ENCODE data around the gene RPL32. TPM values are rescaled to one million over a fixed set of nuclear protein-coding genes. Genes with fewer than 3 reads are reported as not detected.
"Not testable (repeated sequence)": the region's sequence is repeated elsewhere in the genome, so short reads cannot be mapped to it uniquely, and the experiment has no call there.

The RPL32 gene
- total RNA-seq, 1 donor, result 2,127 TPM

GRCh38 chr3:12875857-12876836, 34.8 kb upstream of the RPL32 start:
- H3K27me3 ChIP-seq (ENCODE audit: insufficient read depth, low read length), result no peaks in the 10 kb centered on the region
- no peak overlapping the region for H3K4me3 ChIP-seq (ENCODE audit: low read length)
- peaks cover 6% of the 10 kb centered on the region for H3K4me1 ChIP-seq (ENCODE audit: insufficient read depth, low read length)

GRCh38 chr3:12871404-12871983, 30.1 kb upstream of the RPL32 start:
- no peaks in the 10 kb centered on the region for H3K9me3 ChIP-seq (ENCODE audit: low read depth, low read length)
- H3K4me3 ChIP-seq (ENCODE audit: low read length), result no peak overlapping the region
- peaks cover 9% of the 10 kb centered on the region for H3K27me3 ChIP-seq (ENCODE audit: insufficient read depth, low read length)
- peaks cover 24% of the 10 kb centered on the region for H3K4me1 ChIP-seq (ENCODE audit: insufficient read depth, low read length)

More at GRCh38 chr3:12875857-12876836, 34.8 kb upstream of the RPL32 start:
- no peaks in the 10 kb centered on the region for H3K9me3 ChIP-seq (ENCODE audit: low read depth, low read length)

GRCh38 chr3:12870942-12871341, 29.6 kb upstream of the RPL32 start:
- Histone ChIP-seq H3K4me1 (ENCODE audit: insufficient read depth, low read length) (peaks cover 22% of the 10 kb centered on the region), H3K4me3 (ENCODE audit: low read length) (no peak overlapping the region), H3K27me3 (ENCODE audit: insufficient read depth, low read length) (peaks cover 9% of the 10 kb centered on the region), H3K9me3 (ENCODE audit: low read depth, low read length) (no peaks in the 10 kb centered on the region)

GRCh38 chr3:12869035-12869621, 27.8 kb upstream of the RPL32 start:
- H3K4me1 ChIP-seq (ENCODE audit: insufficient read depth, low read length), result peaks cover 19% of the 10 kb centered on the region
- H3K27me3 ChIP-seq (ENCODE audit: insufficient read depth, low read length), result peaks cover 9% of the 10 kb centered on the region
- H3K9me3 ChIP-seq (ENCODE audit: low read depth, low read length), result no peaks in the 10 kb centered on the region
- H3K4me3 ChIP-seq (ENCODE audit: low read length), result no peak overlapping the region

- Histone ChIP-seq H3K9me3 (ENCODE audit: low read depth, low read length) (no peaks in the 10 kb centered on the region), H3K27me3 (ENCODE audit: insufficient read depth, low read length) (peaks cover 9% of the 10 kb centered on the region), H3K4me3 (ENCODE audit: low read length) (peak overlapping the region; percentile 13), H3K4me1 (ENCODE audit: insufficient read depth, low read length) (peaks cover 19% of the 10 kb centered on the region)
These were observed 27.0 kb upstream of the RPL32 start for GRCh38 chr3:12868039-12869034.

- Histone ChIP-seq H3K4me3 (ENCODE audit: low read length) (no peak overlapping the region), H3K27me3 (ENCODE audit: insufficient read depth, low read length) (peaks cover 9% of the 10 kb centered on the region), H3K4me1 (ENCODE audit: insufficient read depth, low read length) (peaks cover 19% of the 10 kb centered on the region), H3K9me3 (ENCODE audit: low read depth, low read length) (no peaks in the 10 kb centered on the region)
These were observed 25.5 kb upstream of the RPL32 start for GRCh38 chr3:12866836-12867235.

GRCh38 chr3:12865271-12865670, 23.9 kb upstream of the RPL32 start:
- no peaks in the 10 kb centered on the region for H3K9me3 ChIP-seq (ENCODE audit: low read depth, low read length)
- H3K27me3 ChIP-seq (ENCODE audit: insufficient read depth, low read length), result peaks cover 9% of the 10 kb centered on the region
- peaks cover 13% of the 10 kb centered on the region for H3K4me1 ChIP-seq (ENCODE audit: insufficient read depth, low read length)
- no peak overlapping the region for H3K4me3 ChIP-seq (ENCODE audit: low read length)

GRCh38 chr3:12862387-12862786, 21.0 kb upstream of the RPL32 start:
- Histone ChIP-seq H3K27me3 (ENCODE audit: insufficient read depth, low read length) (no peaks in the 10 kb centered on the region), H3K4me3 (ENCODE audit: low read length) (no peak overlapping the region), H3K4me1 (ENCODE audit: insufficient read depth, low read length) (no peaks in the 10 kb centered on the region), H3K9me3 (ENCODE audit: low read depth, low read length) (no peaks in the 10 kb centered on the region)

- Histone ChIP-seq H3K4me3 (ENCODE audit: low read length) (no peak overlapping the region), H3K4me1 (ENCODE audit: insufficient read depth, low read length) (no peaks in the 10 kb centered on the region), H3K27me3 (ENCODE audit: insufficient read depth, low read length) (no peaks in the 10 kb centered on the region), H3K9me3 (ENCODE audit: low read depth, low read length) (no peaks in the 10 kb centered on the region)
These were observed 20.2 kb upstream of the RPL32 start for GRCh38 chr3:12861611-12862010.

GRCh38 chr3:12859840-12860239, 18.5 kb upstream of the RPL32 start:
- Histone ChIP-seq H3K27me3 (ENCODE audit: insufficient read depth, low read length) (no peaks in the 10 kb centered on the region), H3K4me1 (ENCODE audit: insufficient read depth, low read length) (no peaks in the 10 kb centered on the region), H3K9me3 (ENCODE audit: low read depth, low read length) (no peaks in the 10 kb centered on the region), H3K4me3 (ENCODE audit: low read length) (no peak overlapping the region)

- Histone ChIP-seq H3K4me3 (ENCODE audit: low read length) (no peak overlapping the region), H3K4me1 (ENCODE audit: insufficient read depth, low read length) (no peaks in the 10 kb centered on the region), H3K9me3 (ENCODE audit: low read depth, low read length) (no peaks in the 10 kb centered on the region), H3K27me3 (ENCODE audit: insufficient read depth, low read length) (no peaks in the 10 kb centered on the region)
These were observed 15.3 kb upstream of the RPL32 start for GRCh38 chr3:12856626-12857025.

GRCh38 chr3:12854565-12854964, 13.2 kb upstream of the RPL32 start:
- Histone ChIP-seq H3K4me3 (ENCODE audit: low read length) (no peak overlapping the region), H3K27me3 (ENCODE audit: insufficient read depth, low read length) (no peaks in the 10 kb centered on the region)

GRCh38 chr3:12853847-12854246, 12.5 kb upstream of the RPL32 start:
- H3K4me1 ChIP-seq (ENCODE audit: insufficient read depth, low read length); H3K4me3 ChIP-seq (ENCODE audit: low read length); H3K27me3 ChIP-seq (ENCODE audit: insufficient read depth, low read length); H3K9me3 ChIP-seq (ENCODE audit: low read depth, low read length): not testable (repeated sequence)

More at GRCh38 chr3:12854565-12854964, 13.2 kb upstream of the RPL32 start:
- Histone ChIP-seq H3K4me1 (ENCODE audit: insufficient read depth, low read length) (no peaks in the 10 kb centered on the region), H3K9me3 (ENCODE audit: low read depth, low read length) (no peaks in the 10 kb centered on the region)

- Histone ChIP-seq H3K9me3 (ENCODE audit: low read depth, low read length) (no peaks in the 10 kb centered on the region), H3K4me3 (ENCODE audit: low read length) (no peak overlapping the region), H3K4me1 (ENCODE audit: insufficient read depth, low read length) (no peaks in the 10 kb centered on the region), H3K27me3 (ENCODE audit: insufficient read depth, low read length) (no peaks in the 10 kb centered on the region)
These were observed 10.8 kb upstream of the RPL32 start for GRCh38 chr3:12852201-12852600.

Measured in mononuclear cell (primary cell).